Right ventricle myocardium inferior (tissue), 1 donor: Measurements from ENCODE around the gene LIPN. TPM values are rescaled to one million over a fixed set of nuclear protein-coding genes. Genes with fewer than 3 reads are reported as not detected.

ENCODE experiments used
- ATAC-seq: fragments of 200-7000 bp; cut with Tn5 transposase; one replicate; pipeline ENCODE4 v1.9.1; 2020; ENCODE audit warnings: mild to moderate bottlenecking, moderate library complexity
- DNase-seq: peaks from one replicate; pipeline ENCODE4 v3.0.0; 2021; ENCODE audit errors: missing footprints
- intact Hi-C: fragments of 100-400 bp; cut with DNase I; formaldehyde crosslinking; loops from one replicate; pipeline ENCODE4 v1.11.0; 2022
- total RNA-seq: library from RNA; stranded (reverse); fragmentation: NEBNext Ultra II Directional; extraction: Animal tissue kit (Norgen Biotek cat#: 25700); gene quantifications from one replicate; pipeline ENCODE4 v1.2.1, GENCODE V29; 2021
- donor health status: DM: no; HTN: yes; CAD: no; lungs with severe emphysema.

The LIPN gene
- total RNA-seq, 1 donor from 2014 or later = not detected

- DNase-seq (no peak), ATAC-seq (no peak)
- intact Hi-C loops = loop anchor here (2.0 kb wide), 1 partner anchor 228 kb away; the partner anchor contains the start of gene RNLS
Measured at GRCh38 chr10:88810196-88810961, 50.6 kb downstream of the LIPN start.

DNA sequence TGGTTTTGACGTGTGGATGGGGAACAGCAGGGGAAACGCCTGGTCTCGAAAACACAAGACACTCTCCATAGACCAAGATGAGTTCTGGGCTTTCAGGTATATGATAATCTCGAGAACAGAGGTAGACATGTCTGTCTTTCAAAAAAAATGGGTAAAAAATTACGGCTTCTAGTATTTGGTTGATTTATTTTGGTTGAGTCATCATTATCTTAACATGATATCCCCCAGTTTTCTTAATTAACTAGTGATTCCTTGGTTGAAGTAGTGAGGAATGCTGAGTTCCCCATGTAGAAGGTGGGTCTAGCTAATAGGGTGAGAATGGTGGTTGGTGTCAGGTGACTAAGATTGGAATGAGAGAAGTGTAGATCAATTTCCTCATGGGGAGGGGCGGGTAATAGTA lies 53.4 kb downstream of the LIPN start:
- intact Hi-C loops = no loop called here
- ATAC-seq (no peak), DNase-seq (no peak)

DNA sequence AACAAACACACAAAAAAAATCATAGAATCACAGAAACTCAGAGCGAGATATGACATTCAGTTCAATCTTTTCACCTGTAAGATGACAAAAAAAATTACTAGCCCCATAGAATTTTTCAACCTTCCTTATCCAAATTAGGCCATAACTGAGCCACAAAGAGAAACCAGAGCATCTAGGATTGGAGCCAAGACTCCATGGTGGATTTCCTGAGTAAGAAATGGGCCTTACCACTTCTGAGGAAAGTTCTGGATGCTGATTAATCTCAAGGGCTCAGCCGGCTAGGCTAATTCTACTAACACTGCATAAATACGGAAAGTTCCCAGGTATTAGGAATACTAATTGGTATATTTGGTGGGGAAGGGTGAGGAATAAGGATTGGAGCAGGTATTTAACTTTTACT lies 59.5 kb downstream of the LIPN start:
- DNase-seq (no peak), ATAC-seq (no peak)
- intact Hi-C loops = no loop called here

DNA sequence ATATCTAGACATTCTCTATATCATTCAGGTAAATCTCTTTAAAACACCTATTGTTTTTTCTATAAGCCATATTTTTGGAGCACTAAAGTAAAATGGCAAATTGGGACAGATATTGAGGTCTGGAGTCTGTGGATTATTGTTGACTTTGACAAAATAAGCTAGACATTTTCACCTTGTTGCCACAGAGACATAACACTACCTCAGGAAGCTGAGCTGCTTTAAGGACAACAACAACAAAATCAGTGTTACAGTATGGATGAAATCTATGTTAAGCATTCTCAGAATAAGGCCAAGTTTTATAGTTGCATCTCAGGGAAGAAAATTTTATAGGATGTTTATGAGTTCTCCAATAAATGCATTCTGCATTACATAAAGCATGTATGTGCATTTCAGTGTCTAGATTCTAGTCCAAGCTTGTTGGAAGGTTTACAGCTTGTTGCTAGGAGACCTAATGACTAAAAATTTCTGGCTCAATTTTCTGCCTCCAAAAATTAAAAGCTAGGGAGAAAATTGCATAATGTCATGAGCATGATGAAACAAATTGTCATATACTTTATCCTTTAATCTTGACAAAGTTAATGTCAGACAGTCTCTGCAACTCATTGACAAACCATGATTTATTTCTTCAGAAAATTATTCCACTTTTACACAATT lies 61.1 kb downstream of the LIPN start:
- ATAC-seq = no peak

GRCh38 chr10:88826388-88826787 lies 66.6 kb downstream of the LIPN start:
- intact Hi-C loops = no loop called here
- no peak for DNase-seq
- ATAC-seq = no peak

More for the DNA sequence above, 61.1 kb downstream of the LIPN start:
- DNase-seq = no peak
- intact Hi-C loops = no loop called here

GRCh38 chr10:88827671-88828070 lies 67.9 kb downstream of the LIPN start:
- ATAC-seq (no peak), DNase-seq (no peak)
- intact Hi-C loops = no loop called here

DNA sequence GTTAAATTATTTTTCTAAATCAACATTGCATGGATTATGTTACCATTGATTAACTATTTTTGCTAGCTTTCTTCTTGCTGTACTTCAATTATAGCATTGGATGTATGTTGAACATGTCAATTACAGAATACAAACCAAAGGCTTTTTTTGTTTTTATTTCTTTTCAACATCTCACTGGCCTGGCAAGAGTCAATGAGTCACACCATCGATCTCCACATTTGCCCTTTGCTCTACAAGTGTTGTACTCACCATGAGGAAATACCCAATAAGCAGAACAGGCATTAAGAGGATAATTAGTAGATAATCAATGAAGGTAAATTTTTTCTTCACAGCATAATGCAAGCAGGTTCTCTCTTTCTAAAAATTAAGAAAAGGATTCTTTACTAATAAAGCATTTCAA lies 68.5 kb downstream of the LIPN start:
- no peak for DNase-seq
- no peak for ATAC-seq
- intact Hi-C loops = no loop called here

Other genes starting within 250 kb of the LIPN start
- 20.6 TPM for gene RNLS, start 176.7 kb upstream of the LIPN start, total RNA-seq
- not detected for gene LIPJ, start 173.3 kb upstream of the LIPN start, total RNA-seq
- not detected for gene LIPF, start 95.6 kb upstream of the LIPN start, total RNA-seq
- gene LIPK, start 53.8 kb upstream of the LIPN start, total RNA-seq = not detected
- not detected for gene LIPM, start 42.7 kb downstream of the LIPN start, total RNA-seq
- gene ANKRD22, start 91.8 kb downstream of the LIPN start, total RNA-seq = not detected
- gene STAMBPL1, start 120.2 kb downstream of the LIPN start, total RNA-seq = 2.0 TPM
- gene ACTA2, start 192.8 kb downstream of the LIPN start, total RNA-seq = 75.2 TPM
- gene FAS, start 230.8 kb downstream of the LIPN start, total RNA-seq = 4.7 TPM